Upper lobe of right lung (tissue), 1 donor: ENCODE results near the gene ZC3H13. TPM values are rescaled to one million over a fixed set of nuclear protein-coding genes. Genes with fewer than 3 reads are reported as not detected.

ENCODE experiments used
- total RNA-seq: library from RNA; stranded (reverse); fragmentation: NEBNext Ultra II Directional; extraction: Animal tissue kit (Norgen Biotek cat#: 25700); gene quantifications from one replicate; pipeline ENCODE4 v1.2.1, GENCODE V29; 2021
- donor health status: DM: no; HTN: yes; CAD: no; lungs with severe emphysema.

ZC3H13 gene
- total RNA-seq, 1 donor from 2014 or later: 49.2 TPM

Other genes with a start within 250 kb of the ZC3H13 start
- gene SIAH3, start 201.0 kb downstream of the ZC3H13 start, total RNA-seq: not detected
- gene CPB2, start 52.3 kb upstream of the ZC3H13 start, total RNA-seq: 74.4 TPM
- gene LCP1, start 129.4 kb upstream of the ZC3H13 start, total RNA-seq: 234 TPM
- gene LRRC63, start 159.2 kb upstream of the ZC3H13 start, total RNA-seq: 0.29 TPM